WERI-Rb-1 (cell line): ENCODE results near the gene IRAK1.
A peak's percentile ranks its signal among the peaks of the same experiment; 100 is the strongest.

Experiments
- DNase-seq: peaks from one replicate; pipeline ENCODE4 v3.0.0-alpha.2; 2020
- H3K27ac ChIP-seq: fragments of 250-450 bp; sonication (Bioruptor Pico); 2 replicates; pipeline ENCODE4 v1.5.1; 2020; ENCODE audit warnings: mild to moderate bottlenecking, moderate library complexity
- H3K27me3 ChIP-seq: fragments of 250-450 bp; sonication (Bioruptor Pico); 2 replicates; pipeline ENCODE4 v1.5.1; 2021; ENCODE audit warnings: mild to moderate bottlenecking, low read depth, moderate library complexity; ENCODE audit not compliant: insufficient read depth, severe bottlenecking
- H3K36me3 ChIP-seq: fragments of 250-450 bp; sonication (Bioruptor Pico); 2 replicates; pipeline ENCODE4 v1.5.1; 2020; ENCODE audit warnings: mild to moderate bottlenecking, moderate library complexity
- H3K4me3 ChIP-seq: 2 replicates; pipeline ENCODE4 v1.5.1; 2011; ENCODE audit warnings: low read depth, mild to moderate bottlenecking, control low read depth, low read length
- H3K9me3 ChIP-seq: fragments of 250-450 bp; sonication (Bioruptor Pico); 2 replicates; pipeline ENCODE4 v1.5.1; 2021; ENCODE audit warnings: mild to moderate bottlenecking, moderate library complexity; ENCODE audit not compliant: severe bottlenecking
- TF ChIP-seq, protein P1 (sequence below): IDR thresholded peaks from 2 replicates; pipeline ENCODE4 v1.5.1; 2011; ENCODE audit warnings: low read depth, mild to moderate bottlenecking, control low read depth, inconsistent platforms, low read length

Gene IRAK1

DNA sequence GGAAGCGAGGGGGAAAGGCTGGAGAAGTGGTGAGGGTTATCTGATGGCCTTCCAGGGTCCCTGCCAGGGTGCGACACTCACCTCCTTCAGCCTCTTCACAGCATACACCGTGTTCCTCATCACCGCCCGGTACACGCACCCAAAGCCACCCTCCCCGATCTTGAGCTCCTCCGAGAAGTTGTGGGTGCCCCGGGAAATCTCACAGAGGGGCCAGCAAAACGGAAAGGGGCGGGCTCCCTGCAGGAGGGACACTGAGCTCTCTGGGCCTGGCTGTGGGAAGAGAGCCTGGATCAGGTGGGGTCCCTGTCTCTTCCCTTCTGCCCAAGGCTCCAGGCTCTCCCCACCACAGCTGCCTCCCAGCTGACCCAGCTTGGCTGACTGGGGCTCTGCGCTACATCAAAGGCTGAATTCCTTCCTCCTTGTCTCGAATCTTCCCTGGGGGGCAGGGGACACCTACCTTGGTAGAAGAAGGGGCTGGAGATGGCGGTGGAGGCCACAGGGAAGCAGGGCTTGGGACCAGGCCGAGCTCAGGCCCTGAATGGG, 1.1 kb downstream of the IRAK1 start:
- Histone ChIP-seq H3K27ac (peak overlapping the region; percentile 82), H3K27me3 (peaks cover 10% of the 10 kb centered on the region)

DNA sequence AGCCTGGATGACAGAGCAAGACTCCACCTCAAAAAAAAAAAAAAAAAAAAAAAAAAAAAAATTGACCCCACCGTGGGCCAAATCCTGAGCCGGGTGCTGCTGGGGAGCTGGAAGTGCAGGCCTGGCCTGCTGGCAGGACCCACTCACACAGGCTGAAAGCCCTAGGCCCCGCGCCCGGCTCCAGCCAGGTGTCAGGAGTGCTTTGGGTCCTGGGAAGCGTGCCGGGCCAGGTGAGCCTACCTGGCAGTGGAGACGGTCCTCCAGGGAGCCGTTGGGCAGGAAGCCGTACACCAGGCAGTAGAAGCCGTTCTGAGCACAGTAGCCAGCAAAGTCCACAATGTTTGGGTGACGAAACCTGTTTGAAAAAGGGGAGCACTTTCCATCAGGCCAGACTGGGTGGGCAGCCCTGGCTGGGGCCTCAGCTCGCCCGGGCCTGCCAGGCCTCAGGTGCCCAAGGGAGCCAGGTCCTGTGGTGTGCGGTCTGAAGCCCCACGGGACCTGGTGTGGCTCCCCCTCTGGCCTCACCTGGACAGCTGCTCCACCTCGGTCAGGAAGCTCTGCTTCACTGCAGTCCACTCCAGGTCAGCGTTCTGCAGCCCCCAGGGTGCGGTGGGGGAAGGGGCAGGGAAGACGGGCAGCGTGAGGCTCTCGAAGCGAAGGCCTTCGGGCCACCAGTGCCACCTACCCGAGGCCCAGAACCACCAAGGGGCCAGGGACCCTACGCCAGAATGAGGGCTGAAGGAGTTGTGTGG, 1.8 kb downstream of the IRAK1 start:
- TF ChIP-seq, protein P1, sequence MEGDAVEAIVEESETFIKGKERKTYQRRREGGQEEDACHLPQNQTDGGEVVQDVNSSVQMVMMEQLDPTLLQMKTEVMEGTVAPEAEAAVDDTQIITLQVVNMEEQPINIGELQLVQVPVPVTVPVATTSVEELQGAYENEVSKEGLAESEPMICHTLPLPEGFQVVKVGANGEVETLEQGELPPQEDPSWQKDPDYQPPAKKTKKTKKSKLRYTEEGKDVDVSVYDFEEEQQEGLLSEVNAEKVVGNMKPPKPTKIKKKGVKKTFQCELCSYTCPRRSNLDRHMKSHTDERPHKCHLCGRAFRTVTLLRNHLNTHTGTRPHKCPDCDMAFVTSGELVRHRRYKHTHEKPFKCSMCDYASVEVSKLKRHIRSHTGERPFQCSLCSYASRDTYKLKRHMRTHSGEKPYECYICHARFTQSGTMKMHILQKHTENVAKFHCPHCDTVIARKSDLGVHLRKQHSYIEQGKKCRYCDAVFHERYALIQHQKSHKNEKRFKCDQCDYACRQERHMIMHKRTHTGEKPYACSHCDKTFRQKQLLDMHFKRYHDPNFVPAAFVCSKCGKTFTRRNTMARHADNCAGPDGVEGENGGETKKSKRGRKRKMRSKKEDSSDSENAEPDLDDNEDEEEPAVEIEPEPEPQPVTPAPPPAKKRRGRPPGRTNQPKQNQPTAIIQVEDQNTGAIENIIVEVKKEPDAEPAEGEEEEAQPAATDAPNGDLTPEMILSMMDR, result no peak
- peak overlapping the region; percentile 82 for H3K27ac ChIP-seq
- H3K36me3 ChIP-seq, result peaks cover 45% of the 10 kb centered on the region
- no peak for DNase-seq
- H3K4me3 ChIP-seq, result no peak overlapping the region
- H3K9me3 ChIP-seq, result no peaks in the 10 kb centered on the region
- peaks cover 10% of the 10 kb centered on the region for H3K27me3 ChIP-seq

More for the DNA sequence above, 1.1 kb downstream of the IRAK1 start:
- Histone ChIP-seq H3K4me3 (peak overlapping the region; percentile 69), H3K36me3 (peaks cover 43% of the 10 kb centered on the region), H3K9me3 (no peaks in the 10 kb centered on the region)
- DNase-seq, result no peak
- TF ChIP-seq, protein P1, result no peak

DNA sequence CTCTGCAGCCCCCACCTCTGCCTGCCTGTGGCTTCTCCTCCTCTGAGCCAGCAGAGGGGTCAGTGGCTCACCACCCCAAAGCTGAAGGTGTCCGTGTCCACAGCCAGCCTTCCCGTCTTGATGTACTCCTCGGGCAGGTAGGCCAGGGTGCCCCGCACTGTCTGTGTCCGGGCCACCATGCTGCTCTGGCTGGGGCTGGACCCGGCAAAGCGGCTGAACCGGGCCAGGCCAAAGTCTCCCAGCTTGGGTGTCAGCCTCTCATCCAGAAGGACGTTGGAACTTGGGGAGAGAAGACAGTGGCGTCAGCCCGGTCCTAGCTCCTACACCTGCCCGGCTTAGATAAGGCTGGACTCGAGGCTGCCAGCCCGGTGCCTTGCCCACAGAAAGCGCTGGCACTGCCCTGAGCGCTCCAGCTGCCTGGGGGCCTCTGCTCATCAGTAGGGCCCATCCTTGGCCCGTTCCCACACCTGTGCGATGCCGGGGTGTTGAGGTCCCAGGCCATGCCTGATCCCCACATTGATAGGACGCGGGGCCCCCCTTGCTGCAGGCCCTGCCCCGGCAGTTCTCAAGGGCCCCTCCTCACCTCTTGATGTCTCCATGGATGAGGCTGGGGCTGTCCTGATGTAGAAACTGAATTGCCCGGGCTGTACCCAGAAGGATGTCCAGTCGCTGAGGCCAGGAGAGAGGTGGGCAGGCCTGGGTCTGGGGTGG, 3.2 kb downstream of the IRAK1 start:
- no peak overlapping the region for H3K27ac ChIP-seq
- H3K27me3 ChIP-seq, result peaks cover 10% of the 10 kb centered on the region

DNA sequence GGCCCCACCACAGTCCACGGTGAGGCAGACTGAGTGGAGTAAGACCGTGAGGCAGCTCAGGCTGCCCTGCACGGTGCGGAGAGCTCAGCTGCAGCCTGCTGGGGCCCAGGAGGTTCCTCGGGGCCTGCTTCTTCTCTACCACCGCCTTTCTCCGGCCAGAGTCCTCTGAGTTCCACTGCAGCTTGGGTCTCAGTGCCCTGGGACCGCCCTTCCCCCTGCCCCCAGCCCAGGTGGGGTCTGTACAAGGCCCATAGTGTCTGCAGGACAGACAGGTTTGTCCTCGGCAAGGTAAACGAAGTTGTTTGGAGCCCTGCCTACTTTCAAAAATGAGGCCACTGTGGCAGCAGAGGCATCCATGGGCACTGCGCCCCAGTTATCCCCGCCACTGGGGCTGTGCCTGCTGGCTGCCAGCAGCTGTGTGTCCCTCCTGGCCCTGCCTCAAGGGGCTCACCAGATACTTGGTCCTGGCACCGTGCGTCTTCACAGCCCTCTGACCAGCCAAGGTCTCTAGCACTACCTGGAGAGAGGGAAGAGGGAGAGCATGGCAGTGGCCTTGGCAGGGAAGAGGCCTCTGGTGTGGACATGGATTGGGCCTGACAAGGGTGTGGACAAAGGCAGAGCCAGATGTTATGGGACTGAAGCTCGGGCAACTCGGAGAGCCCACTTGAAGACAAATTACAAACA, 4.0 kb downstream of the IRAK1 start:
- H3K27ac ChIP-seq, result no peak overlapping the region
- no peak overlapping the region for H3K4me3 ChIP-seq
- TF ChIP-seq, protein P1, result no peak

More for the DNA sequence above, 3.2 kb downstream of the IRAK1 start:
- H3K9me3 ChIP-seq, result no peaks in the 10 kb centered on the region
- no peak for DNase-seq
- TF ChIP-seq, protein P1, result no peak
- peaks cover 59% of the 10 kb centered on the region for H3K36me3 ChIP-seq
- H3K4me3 ChIP-seq, result no peak overlapping the region

DNA sequence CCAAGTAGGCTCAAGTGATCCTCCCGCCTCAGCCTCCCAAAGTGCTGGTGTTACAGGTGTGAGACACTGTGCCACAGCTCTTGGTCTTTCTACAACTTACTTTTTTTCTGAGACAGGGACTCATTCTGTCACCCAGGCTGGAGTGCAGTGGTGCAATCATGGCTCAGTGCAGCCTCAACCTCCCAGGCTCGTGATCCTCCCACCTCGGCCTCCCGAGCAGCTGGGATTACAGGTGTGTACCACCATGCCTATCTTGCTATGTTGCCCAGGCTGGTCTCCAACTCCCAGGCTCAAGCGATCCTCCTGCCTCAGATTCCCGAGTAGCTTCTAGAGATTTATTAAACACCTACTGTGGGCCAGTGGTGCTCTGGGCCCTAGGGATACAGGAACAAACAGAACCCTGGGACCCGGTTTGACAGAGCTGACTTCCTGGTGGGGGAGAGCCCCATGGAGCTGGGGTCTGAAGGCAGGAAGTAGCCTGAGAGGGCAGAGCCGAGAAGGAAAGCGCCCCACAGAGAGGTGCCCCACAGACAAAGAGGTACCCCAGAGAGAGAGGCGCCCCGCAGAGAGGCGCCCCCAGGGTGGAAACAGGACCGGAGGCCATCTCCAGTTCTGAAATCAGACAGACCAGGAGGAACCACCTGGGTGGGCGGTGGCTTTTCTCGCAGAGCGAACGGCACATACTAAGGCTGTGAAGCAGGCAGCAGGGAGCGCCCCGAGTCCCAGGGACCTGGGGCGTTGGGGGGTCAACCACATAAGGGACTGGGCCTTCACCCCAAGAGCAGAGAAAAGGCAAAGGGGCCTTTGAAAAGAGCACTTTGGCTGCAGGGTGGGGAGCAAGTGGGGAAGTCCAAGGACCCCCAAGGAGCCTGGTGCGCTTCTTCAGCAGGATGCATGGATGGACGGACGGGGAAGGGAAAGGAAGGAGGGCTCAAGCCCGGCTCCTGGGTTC, 5.0 kb downstream of the IRAK1 start:
- DNase-seq, result no peak
- Histone ChIP-seq H3K27me3 (peaks cover 10% of the 10 kb centered on the region), H3K9me3 (no peaks in the 10 kb centered on the region), H3K27ac (no peak overlapping the region), H3K4me3 (no peak overlapping the region), H3K36me3 (peaks cover 75% of the 10 kb centered on the region)
- TF ChIP-seq, protein P1, result no peak

More for the DNA sequence above, 4.0 kb downstream of the IRAK1 start:
- Histone ChIP-seq H3K9me3 (no peaks in the 10 kb centered on the region), H3K36me3 (peaks cover 67% of the 10 kb centered on the region), H3K27me3 (peaks cover 10% of the 10 kb centered on the region)
- no peak for DNase-seq
